Measurements from ENCODE around the gene ARSB.
"Not testable (repeated sequence)": the region's sequence is repeated elsewhere in the genome, so short reads cannot be mapped to it uniquely, and the experiment has no call there.

Gene ARSB

DNA sequence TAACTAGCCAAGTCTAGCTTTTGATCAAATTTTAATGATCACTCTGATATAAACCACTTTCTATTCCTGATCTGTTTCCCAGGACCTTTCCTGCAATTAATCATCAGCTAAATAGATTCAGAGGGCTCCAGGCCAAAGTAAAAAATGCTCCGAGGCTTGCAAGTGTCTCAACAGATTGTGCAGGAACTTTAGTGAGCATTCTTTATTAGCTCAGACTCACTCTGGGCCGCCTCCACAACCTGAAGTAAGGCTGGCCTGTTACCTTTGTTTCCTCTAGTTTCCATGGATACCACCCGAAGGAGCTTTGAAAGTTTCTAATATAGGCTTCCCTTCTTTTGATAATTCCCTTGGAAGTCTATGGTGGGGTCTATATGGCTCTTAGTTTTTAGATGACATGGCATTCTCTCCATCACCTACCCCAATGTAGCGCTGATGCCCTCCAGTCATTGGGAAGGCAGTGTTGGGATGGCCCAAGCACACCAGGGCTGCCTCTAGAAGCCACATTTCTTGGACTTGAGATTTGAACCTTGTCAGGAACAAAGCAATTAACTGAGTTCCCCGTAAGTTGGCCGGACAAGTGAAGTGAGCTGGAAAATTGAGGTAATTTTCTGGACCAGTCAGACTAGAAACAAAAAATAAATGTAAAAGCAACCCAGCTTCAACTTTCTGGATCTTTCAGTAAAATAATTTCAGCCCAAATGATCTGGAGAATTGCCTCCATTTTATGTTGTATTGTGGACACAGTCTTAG lies 238.9 kb downstream of the ARSB start:
- no peak for DNase-seq

DNA sequence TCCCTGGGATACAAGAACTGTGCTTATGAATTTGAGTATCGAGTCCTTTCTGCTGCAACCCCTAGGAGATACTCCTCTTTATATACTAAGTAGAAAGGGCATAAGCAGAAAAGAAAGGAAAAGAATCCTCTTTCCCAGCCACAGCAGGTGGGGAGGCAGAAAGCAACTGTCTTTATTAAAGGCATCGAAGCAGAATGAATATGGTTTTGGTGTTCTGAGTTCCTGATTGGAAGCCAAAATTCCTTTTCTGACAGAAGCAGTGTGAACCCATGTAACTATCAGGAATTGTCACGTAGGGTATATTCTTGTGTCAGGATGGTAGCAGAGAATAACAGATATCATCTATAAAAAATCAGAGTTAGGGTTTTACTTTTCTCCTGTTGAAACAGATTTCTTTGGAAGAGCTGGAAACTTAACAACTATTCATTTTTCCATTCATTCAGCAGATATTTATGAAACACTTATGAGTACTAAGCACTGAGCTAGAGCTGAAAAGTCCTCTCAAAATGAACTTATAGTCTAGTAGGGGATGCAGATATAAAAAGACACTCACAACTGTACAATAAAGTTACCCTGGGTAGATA lies 240.1 kb downstream of the ARSB start:
- no peak for DNase-seq

DNA sequence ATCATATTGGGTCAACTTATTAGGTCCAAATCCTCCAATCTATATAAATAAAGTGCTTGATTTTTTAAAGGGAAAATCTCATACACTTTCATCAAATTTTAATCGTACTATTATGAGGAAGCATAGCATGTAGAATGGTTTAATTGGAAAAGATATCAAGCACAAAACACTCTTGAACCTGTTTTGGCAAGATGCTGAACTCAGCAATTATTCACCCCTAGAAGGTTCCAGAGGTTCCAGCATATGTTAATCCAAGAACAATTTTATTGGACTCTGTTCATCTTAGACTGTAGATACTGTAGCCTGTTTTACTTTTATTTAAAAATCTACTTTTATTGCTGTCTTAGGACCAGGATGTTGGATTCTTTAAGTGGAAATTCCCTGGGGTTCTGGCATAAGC lies 244.1 kb downstream of the ARSB start:
- no peak for DNase-seq

DNA sequence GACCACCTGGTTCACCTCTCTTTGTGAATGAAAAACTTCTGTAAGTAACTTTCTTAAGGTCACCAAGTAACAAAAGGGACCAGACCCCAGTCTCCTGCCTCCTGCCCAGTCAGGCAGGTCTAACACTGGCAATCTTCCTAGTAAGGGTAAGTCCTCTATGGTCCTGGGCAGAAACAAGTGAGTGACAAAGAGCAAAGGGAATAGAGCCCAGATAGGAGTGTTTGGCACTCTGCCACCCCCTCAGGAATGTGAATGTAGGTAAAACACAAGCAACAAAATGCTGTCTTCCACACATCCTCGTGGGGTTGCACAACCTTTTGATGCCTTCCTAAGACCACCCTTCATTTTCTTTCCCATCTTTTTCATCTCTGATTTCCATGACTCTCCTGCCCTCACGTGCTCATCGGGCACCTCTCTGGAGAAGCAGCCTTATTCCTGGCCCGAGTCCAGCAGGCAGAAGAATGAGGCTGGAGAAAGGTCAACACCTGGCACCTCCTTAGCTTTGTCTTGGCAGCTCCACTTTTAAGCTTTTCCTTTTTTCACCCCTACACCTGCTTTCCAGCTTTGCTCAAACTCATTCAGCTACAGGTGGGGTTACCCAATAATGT lies 246.3 kb downstream of the ARSB start:
- no peak for DNase-seq

DNA sequence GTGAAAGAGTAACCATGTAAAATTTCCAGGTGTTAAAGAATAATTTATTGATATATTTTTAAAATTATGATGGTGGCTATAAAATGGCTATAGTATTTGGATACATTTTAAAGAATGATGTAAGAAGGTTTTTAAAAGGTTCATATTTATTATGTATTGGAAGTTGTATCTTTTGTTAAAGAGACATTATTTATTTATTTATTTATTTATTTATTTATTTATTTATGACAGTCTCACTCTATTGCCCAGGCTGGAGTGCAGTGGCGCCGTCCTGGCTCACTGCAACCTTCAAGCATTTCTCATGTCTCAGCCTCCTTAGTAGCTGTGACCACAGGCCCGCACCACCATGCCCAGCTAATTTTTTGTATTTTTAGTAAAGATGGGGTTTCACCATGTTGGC lies 247.0 kb downstream of the ARSB start:
- no peak for DNase-seq

DNA sequence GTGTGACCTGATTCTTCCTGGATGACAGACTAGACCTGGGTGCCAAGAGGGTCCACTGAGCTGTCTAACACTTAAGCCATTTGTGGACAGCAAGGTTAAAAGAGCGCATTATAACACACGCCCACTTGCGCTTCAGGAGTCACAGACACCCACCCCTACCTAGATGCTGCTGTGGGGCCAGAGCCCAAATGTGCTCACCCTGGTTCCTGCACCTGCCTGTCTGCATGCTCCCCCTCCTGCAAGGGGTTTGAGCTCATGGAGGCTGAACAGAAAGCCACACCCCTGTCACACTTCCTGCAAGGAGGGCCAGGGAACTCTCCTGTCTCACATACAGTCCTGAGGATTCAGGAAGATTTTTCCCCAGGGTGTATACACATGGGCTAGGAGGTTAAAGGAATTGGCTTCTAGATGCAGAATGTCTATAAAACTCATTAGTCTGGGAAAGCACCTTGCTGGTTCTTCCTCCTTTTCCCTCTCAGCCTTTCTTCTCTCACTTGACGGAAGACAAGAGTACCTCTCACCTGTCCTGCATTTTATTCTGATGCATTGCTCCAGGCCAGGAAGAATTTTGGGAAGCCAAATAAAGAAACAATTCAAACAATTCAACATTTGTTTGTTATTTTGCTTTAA lies 249.2 kb downstream of the ARSB start:
- DNase-seq = no peak

DNA sequence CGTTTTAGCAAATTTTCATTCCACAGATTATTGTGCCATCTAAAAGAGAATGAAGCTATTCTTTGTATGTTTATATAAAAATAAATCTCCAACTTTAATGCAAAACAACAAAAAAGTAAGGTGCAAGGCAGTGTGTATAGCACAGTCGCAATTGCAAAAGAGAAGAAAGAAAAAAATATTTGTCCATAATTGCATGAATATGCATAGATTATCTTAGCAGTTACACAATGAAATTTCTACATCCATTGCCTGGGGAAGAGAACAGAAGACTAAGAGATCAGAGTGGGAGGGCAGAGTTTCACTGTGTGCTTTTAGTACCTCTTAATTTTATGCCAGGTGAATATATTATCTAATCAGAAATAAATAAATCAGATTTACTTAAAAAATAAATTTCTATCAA lies 250.2 kb downstream of the ARSB start:
- no peak for DNase-seq

DNA sequence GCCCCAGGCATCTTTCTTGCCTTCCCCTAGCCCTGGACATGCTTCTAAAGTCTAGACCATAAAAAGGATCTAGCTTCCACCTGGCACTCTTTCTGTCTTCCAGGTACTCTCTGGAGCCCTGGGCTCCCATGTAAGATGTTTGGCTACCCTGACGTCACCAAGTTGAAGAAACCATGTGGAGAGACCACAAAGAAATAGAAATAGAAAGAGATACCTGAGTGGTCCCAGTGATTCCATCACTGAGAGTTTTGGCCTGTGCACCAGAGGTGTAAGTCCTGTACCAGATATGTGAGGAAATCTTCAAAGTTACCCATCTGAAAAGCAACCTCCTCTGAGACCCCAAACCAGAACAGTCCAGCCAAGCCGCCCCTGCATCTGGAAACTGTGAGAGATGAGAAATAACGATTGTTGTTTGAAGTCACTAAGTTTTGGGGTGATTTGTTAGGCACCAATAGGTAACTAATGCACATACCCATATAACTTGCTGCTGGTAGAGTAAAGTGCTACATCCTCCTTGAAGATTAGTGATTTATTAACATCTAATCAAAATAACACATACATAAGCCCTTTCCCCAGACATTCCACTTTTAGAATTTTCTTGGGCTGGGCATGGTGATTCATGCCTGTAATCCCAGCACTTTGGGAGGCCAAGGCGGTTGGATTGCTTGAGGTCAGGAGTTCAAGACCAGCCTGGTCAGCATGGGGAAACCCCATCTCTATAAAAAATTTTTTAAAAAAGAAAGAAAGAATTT lies 250.8 kb downstream of the ARSB start:
- DNase-seq = no peak

DNA sequence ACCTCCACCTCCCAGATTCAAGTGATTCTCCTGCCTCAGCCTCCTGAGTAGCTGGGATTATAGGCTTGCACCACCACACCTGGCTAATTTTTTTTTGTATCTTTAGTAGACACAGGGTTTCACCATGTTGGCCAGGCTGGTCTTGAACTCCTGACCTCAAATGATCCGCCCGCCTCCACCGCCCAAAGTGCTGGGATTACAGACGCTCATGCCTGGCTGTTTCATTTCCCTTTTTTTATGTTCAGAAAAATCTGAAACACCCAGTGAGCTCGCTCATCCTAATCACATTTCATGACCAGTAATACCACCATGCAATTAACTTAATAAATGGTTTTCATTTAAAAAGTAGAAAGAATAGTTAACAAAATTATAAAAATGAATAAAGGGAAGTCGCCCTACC lies 252.4 kb downstream of the ARSB start:
- DNase-seq = not testable (repeated sequence)

DNA sequence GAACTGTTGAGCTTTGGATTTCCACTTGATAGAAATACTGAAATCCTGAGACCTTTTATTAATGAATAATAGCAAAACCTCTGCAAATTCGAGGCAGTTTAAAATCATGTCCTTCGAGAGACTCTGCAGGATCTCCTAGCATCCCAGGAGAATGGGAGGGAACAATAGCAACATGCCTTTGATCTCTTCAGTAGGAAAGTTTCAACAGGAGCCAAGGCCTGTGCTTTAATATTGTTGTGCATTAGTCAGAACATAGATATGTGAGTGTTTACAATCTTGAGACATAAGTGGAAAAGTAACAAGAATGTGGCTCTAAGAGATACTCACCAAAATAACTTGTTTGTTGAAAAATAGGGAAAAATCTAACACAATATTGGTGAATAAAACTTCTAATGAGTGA lies 253.2 kb downstream of the ARSB start:
- no peak for DNase-seq

DNA sequence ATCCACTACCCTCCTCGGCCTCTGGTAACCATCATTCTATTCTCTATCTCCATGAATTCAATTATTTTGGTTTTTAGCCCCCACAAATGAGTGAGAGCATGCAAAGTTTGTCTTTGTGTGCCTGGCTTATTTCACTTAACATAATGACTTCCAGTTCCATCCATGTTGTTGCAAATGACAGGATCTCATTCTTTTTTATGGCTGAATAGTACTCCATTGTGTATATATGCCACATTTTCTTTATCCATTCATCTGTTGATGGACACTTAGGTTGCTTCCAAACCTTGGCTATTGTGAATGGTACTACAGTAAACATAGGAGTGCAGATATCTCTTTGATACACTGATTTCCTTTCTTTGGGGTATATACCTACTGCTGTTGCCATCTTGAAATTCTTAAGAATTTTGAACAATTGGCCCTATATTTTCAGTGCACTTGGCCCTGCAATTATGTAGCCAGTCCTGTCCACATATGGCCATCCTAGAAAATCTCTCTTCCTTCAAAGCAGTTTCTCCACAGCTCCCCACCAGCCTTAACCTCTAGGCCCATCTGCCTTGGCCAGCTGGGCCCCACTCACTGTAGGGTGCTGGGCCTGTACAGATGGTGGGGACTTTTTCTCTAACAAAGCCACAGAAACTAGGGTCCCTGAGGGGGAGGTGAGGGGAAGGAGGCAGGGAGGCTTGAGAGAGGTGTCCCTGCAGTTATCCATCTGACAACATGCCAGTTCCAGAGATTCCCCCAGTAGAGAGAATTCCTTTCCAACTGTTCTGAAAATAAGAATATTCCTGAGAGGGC lies 254.6 kb downstream of the ARSB start:
- DNase-seq = no peak

DNA sequence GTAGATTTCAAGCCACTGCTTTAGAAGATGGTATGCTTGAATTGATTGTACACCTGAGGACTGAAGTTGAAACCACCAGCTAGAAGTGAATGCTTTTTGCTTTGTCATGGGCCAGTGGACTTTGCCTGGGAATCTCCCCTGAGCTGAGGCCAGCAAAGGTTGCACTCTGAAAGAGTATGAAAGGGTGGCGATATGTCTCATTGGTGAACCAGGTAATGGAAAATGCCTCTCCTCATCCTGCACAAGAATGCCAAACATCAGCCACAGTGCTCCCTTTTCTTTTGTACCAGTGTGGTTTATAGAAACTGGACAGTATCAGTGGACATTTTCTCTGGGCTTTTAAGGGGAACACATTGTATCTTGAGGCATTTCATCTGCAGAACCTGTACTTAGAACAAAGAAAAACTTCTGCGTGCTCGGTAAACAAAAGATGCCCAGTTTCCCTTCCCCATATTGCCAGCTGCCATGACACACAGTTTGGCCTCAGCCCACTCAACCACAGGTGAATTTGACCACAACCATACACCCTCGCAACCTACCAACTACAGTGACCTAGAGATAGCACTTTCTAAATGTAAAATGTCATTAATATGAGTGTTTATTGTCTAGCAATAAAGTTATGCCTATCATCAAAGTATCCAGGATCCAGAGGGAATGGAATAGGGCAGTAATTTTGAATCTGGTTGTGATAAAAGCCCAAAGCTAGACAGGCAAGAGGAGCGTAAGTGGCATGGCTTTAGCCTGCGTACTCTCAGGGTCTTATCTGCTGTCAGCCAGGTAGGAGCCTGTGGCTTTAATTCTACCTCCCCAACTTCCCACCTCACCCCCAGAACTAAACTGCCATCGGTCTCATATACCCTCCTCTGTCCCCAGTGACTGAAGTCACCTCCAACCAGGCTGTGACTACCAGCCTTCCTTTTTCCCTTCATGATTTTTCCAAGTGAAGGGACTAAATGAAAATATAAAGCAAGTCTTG lies 257.0 kb downstream of the ARSB start:
- DNase-seq = no peak
